ENCODE results near the gene EDRF1.

GRCh38 chr10:125739994-125740679 lies 20.6 kb downstream of the EDRF1 start:
- TF ChIP-seq, protein P1, sequence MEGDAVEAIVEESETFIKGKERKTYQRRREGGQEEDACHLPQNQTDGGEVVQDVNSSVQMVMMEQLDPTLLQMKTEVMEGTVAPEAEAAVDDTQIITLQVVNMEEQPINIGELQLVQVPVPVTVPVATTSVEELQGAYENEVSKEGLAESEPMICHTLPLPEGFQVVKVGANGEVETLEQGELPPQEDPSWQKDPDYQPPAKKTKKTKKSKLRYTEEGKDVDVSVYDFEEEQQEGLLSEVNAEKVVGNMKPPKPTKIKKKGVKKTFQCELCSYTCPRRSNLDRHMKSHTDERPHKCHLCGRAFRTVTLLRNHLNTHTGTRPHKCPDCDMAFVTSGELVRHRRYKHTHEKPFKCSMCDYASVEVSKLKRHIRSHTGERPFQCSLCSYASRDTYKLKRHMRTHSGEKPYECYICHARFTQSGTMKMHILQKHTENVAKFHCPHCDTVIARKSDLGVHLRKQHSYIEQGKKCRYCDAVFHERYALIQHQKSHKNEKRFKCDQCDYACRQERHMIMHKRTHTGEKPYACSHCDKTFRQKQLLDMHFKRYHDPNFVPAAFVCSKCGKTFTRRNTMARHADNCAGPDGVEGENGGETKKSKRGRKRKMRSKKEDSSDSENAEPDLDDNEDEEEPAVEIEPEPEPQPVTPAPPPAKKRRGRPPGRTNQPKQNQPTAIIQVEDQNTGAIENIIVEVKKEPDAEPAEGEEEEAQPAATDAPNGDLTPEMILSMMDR (conservative IDR thresholded peaks at IDR 0.05 in 1 of 2, IDR thresholded peaks at IDR 0.05 in 1 of 2; ENCODE audit: extremely low read depth in 1 of 2, insufficient read depth in 1 of 2, low read depth in 1 of 2, low read length in 2 of 2) = no peak
- TF ChIP-seq EZH2 (IDR thresholded peaks at IDR 0.05; ENCODE audit: borderline replicate concordance, low read length) = no peak
